ENCODE results near the gene ATP6V1G2.

Gene ATP6V1G2

DNA sequence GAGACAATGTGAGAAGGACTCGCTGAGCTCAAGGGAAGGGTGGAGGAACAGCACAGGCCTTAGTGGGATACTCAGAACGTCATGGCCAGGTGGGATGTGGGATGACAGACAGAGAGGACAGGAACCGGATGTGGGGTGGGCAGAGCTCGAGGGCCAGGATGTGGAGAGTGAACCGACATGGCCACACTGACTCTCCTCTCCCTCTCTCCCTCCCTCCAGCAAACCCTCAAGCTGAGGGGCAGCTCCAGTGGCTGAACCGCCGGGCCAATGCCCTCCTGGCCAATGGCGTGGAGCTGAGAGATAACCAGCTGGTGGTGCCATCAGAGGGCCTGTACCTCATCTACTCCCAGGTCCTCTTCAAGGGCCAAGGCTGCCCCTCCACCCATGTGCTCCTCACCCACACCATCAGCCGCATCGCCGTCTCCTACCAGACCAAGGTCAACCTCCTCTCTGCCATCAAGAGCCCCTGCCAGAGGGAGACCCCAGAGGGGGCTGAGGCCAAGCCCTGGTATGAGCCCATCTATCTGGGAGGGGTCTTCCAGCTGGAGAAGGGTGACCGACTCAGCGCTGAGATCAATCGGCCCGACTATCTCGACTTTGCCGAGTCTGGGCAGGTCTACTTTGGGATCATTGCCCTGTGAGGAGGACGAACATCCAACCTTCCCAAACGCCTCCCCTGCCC is 30.6 kb upstream of the ATP6V1G2 start:
- Histone ChIP-seq H3K9me3 (ENCODE audit: control insufficient read depth, insufficient read depth, low read depth, low read length) (no peaks in the 10 kb centered on the region), H3K27ac (ENCODE audit: extremely low read depth, low read depth, low read length) (no peak overlapping the region), H3K36me3 (ENCODE audit: control insufficient read depth in 2 of 2, insufficient read depth in 1 of 2, low read length in 2 of 2) (no peaks in the 10 kb centered on the region), H3K4me3 (ENCODE audit: low read depth, low read length) (no peak overlapping the region), H3K4me1 (ENCODE audit: control insufficient read depth, insufficient read depth, low read length) (peaks cover 4% of the 10 kb centered on the region; the same call in 1 of the 2 replicates)
- ChIA-PET POLR2A (interaction anchor here (1.1 to 1.4 kb wide), 2 partner anchors 16 to 26 kb away, joined by 4 to 6 read pairs; partner anchors contain the start of gene NCR3), CTCF (interaction anchor here (0.6 to 18.7 kb wide), 7 partner anchors 8 to 312 kb away, joined by 3 to 518 read pairs (median 5); partner anchors contain the start of genes LST1 and NCR3)
- TF ChIP-seq ZNF175 (tag by site-specific recombination; IDR thresholded peaks at IDR 0.05) (no peak), ZNF558 (tag by site-specific recombination; IDR thresholded peaks at IDR 0.05) (no peak), ZNF837 (tag by site-specific recombination; IDR thresholded peaks at IDR 0.05) (no peak), ZNF785 (tag by site-specific recombination; IDR thresholded peaks at IDR 0.05) (no peak), ZNF514 (tag by site-specific recombination; IDR thresholded peaks at IDR 0.05) (no peak), ZNF433 (tag by site-specific recombination; IDR thresholded peaks at IDR 0.05; ENCODE audit: low read depth) (no peak), KLF10 (tag by site-specific recombination; IDR thresholded peaks at IDR 0.05) (no peak), ZNF354C (tag by site-specific recombination; IDR thresholded peaks at IDR 0.05; ENCODE audit: borderline replicate concordance, low read depth) (no peak), SCRT1 (tag by site-specific recombination; IDR thresholded peaks at IDR 0.05; ENCODE audit: borderline replicate concordance) (no peak), ZNF423 (tag by site-specific recombination; IDR thresholded peaks at IDR 0.05) (no peak), ZNF791 (tag by site-specific recombination; IDR thresholded peaks at IDR 0.05) (no peak), ZBTB7A (tag by site-specific recombination; IDR thresholded peaks at IDR 0.05; ENCODE audit: low read depth) (no peak), ATF2 (tag by site-specific recombination; IDR thresholded peaks at IDR 0.05; ENCODE audit: low read depth) (no peak), ZNF416 (tag by site-specific recombination; IDR thresholded peaks at IDR 0.05) (no peak), ZNF585B (tag by site-specific recombination; IDR thresholded peaks at IDR 0.05) (no peak), ZBTB17 (tag by site-specific recombination; IDR thresholded peaks at IDR 0.05) (no peak), HOXC10 (CRISPR knock-in tag; IDR thresholded peaks at IDR 0.05) (no peak)
- TF ChIP-seq, protein P1, sequence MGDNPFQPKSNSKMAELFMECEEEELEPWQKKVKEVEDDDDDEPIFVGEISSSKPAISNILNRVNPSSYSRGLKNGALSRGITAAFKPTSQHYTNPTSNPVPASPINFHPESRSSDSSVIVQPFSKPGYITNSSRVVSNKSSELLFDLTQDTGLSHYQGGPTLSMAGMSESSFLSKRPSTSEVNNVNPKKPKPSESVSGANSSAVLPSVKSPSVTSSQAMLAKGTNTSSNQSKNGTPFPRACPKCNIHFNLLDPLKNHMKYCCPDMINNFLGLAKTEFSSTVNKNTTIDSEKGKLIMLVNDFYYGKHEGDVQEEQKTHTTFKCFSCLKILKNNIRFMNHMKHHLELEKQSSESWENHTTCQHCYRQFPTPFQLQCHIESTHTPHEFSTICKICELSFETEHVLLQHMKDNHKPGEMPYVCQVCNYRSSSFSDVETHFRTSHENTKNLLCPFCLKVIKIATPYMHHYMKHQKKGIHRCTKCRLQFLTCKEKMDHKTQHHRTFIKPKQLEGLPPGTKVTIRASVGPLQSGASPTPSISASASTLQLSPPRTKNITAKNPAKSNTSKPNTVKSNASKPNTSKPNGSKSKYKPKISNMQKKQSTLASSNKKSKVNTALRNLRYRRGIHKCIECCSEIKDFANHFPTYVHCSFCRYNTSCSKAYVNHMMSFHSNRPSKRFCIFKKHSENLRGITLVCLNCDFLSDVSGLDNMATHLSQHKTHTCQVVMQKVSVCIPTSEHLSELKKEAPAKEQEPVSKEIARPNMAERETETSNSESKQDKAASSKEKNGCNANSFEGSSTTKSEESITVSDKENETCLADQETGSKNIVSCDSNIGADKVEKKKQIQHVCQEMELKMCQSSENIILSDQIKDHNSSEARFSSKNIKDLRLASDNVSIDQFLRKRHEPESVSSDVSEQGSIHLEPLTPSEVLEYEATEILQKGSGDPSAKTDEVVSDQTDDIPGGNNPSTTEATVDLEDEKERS (tag by site-specific recombination; IDR thresholded peaks at IDR 0.05) = no peak

DNA sequence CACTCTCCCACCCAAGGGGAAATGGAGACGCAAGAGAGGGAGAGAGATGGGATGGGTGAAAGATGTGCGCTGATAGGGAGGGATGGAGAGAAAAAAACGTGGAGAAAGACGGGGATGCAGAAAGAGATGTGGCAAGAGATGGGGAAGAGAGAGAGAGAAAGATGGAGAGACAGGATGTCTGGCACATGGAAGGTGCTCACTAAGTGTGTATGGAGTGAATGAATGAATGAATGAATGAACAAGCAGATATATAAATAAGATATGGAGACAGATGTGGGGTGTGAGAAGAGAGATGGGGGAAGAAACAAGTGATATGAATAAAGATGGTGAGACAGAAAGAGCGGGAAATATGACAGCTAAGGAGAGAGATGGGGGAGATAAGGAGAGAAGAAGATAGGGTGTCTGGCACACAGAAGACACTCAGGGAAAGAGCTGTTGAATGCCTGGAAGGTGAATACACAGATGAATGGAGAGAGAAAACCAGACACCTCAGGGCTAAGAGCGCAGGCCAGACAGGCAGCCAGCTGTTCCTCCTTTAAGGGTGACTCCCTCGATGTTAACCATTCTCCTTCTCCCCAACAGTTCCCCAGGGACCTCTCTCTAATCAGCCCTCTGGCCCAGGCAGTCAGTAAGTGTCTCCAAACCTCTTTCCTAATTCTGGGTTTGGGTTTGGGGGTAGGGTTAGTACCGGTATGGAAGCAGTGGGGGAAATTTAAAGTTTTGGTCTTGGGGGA is 29.7 kb upstream of the ATP6V1G2 start:
- no peak overlapping the region for H3K4me3 ChIP-seq (ENCODE audit: low read depth, low read length)
- CTCF ChIA-PET = interaction anchor here (0.9 to 18.7 kb wide), 10 partner anchors 8 to 313 kb away, joined by 3 to 518 read pairs (median 6); partner anchors contain the start of genes LST1 and NCR3
- H3K27ac ChIP-seq (ENCODE audit: extremely low read depth, low read depth, low read length) = no peak overlapping the region
- peaks cover 1% of the 10 kb centered on the region; the same call in 1 of the 2 replicates for H3K4me1 ChIP-seq (ENCODE audit: control insufficient read depth, insufficient read depth, low read length)
- no peaks in the 10 kb centered on the region for H3K9me3 ChIP-seq (ENCODE audit: control insufficient read depth, insufficient read depth, low read depth, low read length)
- POLR2A ChIA-PET = interaction anchor here (1.1 to 1.4 kb wide), 2 partner anchors 17 to 25 kb away, joined by 4 to 6 read pairs; partner anchors contain the start of gene NCR3
- no peaks in the 10 kb centered on the region for H3K36me3 ChIP-seq (ENCODE audit: control insufficient read depth in 2 of 2, insufficient read depth in 1 of 2, low read length in 2 of 2)
- TF ChIP-seq CTCF (tag by site-specific recombination; IDR thresholded peaks at IDR 0.05) (no peak), ZNF214 (tag by site-specific recombination; IDR thresholded peaks at IDR 0.05; ENCODE audit: borderline replicate concordance) (no peak), ZNF561 (tag by site-specific recombination; IDR thresholded peaks at IDR 0.05; ENCODE audit: borderline replicate concordance) (no peak), ZNF133 (tag by site-specific recombination; IDR thresholded peaks at IDR 0.05) (no peak), ZNF175 (tag by site-specific recombination; IDR thresholded peaks at IDR 0.05) (no peak), ZNF366 (tag by site-specific recombination; conservative IDR thresholded peaks at IDR 0.05) (peak; percentile 78), ZNF23 (tag by site-specific recombination; IDR thresholded peaks at IDR 0.05; ENCODE audit: borderline replicate concordance) (no peak), ZNF510 (tag by site-specific recombination; IDR thresholded peaks at IDR 0.05; ENCODE audit: insufficient replicate concordance) (no peak), KLF16 (tag by site-specific recombination; IDR thresholded peaks at IDR 0.05) (no peak)
- TF ChIP-seq, protein P2, sequence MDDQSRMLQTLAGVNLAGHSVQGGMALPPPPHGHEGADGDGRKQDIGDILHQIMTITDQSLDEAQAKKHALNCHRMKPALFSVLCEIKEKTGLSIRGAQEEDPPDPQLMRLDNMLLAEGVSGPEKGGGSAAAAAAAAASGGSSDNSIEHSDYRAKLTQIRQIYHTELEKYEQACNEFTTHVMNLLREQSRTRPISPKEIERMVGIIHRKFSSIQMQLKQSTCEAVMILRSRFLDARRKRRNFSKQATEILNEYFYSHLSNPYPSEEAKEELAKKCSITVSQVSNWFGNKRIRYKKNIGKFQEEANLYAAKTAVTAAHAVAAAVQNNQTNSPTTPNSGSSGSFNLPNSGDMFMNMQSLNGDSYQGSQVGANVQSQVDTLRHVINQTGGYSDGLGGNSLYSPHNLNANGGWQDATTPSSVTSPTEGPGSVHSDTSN (CRISPR knock-in tag; IDR thresholded peaks at IDR 0.05) = no peak

Data from HEK293 (cell line).